Transverse colon (tissue), 4 donors: Measurements from ENCODE around the gene PBX1. TPM values are rescaled to one million over a fixed set of nuclear protein-coding genes. Genes with fewer than 3 reads are reported as not detected.

Source experiments
- DNase-seq: peaks from one replicate; pipeline ENCODE4 v3.0.0-alpha.2; 2019
- H3K27ac ChIP-seq, 4 donors: fragments of 200-600 bp; sonication (generic); 2 replicates each; pipeline ENCODE4 v1.5.1; 2016 to 2018; ENCODE audit warnings: inconsistent platforms in 4 of 4
- H3K27me3 ChIP-seq: fragments of 200-600 bp; sonication (generic); 2 replicates; pipeline ENCODE4 v1.5.1; 2017; ENCODE audit warnings: inconsistent platforms
- H3K36me3 ChIP-seq, 4 donors: fragments of 200-600 bp; sonication (generic); 2 replicates each; pipeline ENCODE4 v1.5.1; 2017 to 2019; ENCODE audit warnings: inconsistent platforms in 4 of 4
- H3K4me1 ChIP-seq, 4 donors: fragments of 200-600 bp; sonication (generic); 2 replicates each; pipeline ENCODE4 v1.5.1; 2017 to 2020; ENCODE audit warnings: inconsistent platforms in 4 of 4
- H3K4me3 ChIP-seq, 4 donors: fragments of 200-600 bp; sonication (generic); 1 replicate in 1 of 4; 2 replicates in 3 of 4; pipeline versions ENCODE4 v1.5.1 to v1.6.1; 2017 to 2019; ENCODE audit warnings: inconsistent platforms in 4 of 4
- H3K9me3 ChIP-seq, 2 donors: fragments of 200-600 bp; sonication (generic); 2 replicates each; pipeline ENCODE4 v1.5.1; 2017 to 2019; ENCODE audit warnings: inconsistent platforms in 2 of 2
- CTCF ChIP-seq, 5 experiments: fragments of 200-600 bp in 3 of 5; fragments of 450-650 bp in 2 of 5; sonication (generic) in 3 of 5; IDR thresholded peaks; 1 replicate in 2 of 5; 2 replicates in 3 of 5; pipeline ENCODE4 v1.5.1; 2016 to 2017; ENCODE audit warnings: antibody characterized with exemption in 5 of 5, inconsistent platforms in 3 of 5, mild to moderate bottlenecking in 2 of 5, moderate library complexity in 1 of 5
- EP300 ChIP-seq: sonication (generic); formaldehyde crosslinking; IDR thresholded peaks from one replicate; pipeline ENCODE4 v1.6.1; 2017; ENCODE audit warnings: antibody characterized with exemption, low read depth
- POLR2A ChIP-seq: fragments of 450-650 bp; IDR thresholded peaks from one replicate; pipeline ENCODE4 v1.6.1; 2016; ENCODE audit warnings: antibody characterized with exemption, mild to moderate bottlenecking, moderate library complexity
- POLR2AphosphoS5 ChIP-seq, 3 donors: sonication (generic); formaldehyde crosslinking; IDR thresholded peaks; one replicate each; pipeline ENCODE4 v1.6.1; 2016; ENCODE audit warnings: antibody characterized with exemption in 3 of 3
- WGBS, 2 donors: methylation state at CpG; one replicate each; pipeline ENCODE4 v1.1.5; 2018; ENCODE audit warnings: low coverage in 1 of 2; 5-methylcytosine and 5-hydroxymethylcytosine counted together
- in situ Hi-C, 4 donors: fragments of 200-750 bp; cut with MboI; loops; one replicate each; pipeline versions ENCODE4 v1.15.0 to v1.15.1; 2017; ENCODE audit warnings: low sequenced_read_pairs in 3 of 4, low pct_ligation_motif_present in 1 of 4, low pct_unique_long_range_greater_than_20kb in 1 of 4
- intact Hi-C: fragments of 100-400 bp; cut with DNase I; formaldehyde crosslinking; loops from one replicate; pipeline ENCODE4 v1.15.1; 2023; ENCODE audit warnings: low total_unique reads
- total RNA-seq, 4 donors: library from RNA; depleted of rRNA; stranded (reverse); fragments of >200 nt; gene quantifications; one replicate each; pipeline ENCODE4 v1.1.0, GENCODE V29; 2016

Gene PBX1
- total RNA-seq, 4 donors from 2014 or later: 46.8 to 77.2 (median 50.7) TPM

- WGBS, 2 donors: 93% methylated on average over 1 of the region's 1 CpG; no CpG with 5 or more reads in 1 of the 2 donors
- Histone ChIP-seq H3K27me3 (no peaks in the 10 kb centered on the region), H3K9me3 (no peaks in the 10 kb centered on the region), H3K36me3 (no peaks in the 10 kb centered on the region), H3K4me3 (no peak overlapping the region), H3K4me1 (peaks cover 8 to 54% (median 15%) of the 10 kb centered on the region in 4 donors), H3K27ac (no peak overlapping the region)
- intact Hi-C loops (no loop called here), in situ Hi-C loops (no loop called here)
- DNase-seq: no peak
- TF ChIP-seq POLR2A (no peak), POLR2AphosphoS5 (IDR thresholded peaks at IDR 0.05) (no peak), EP300 (no peak), CTCF (IDR thresholded peaks at IDR 0.05) (no peak)
These were observed 111.0 kb downstream of the PBX1 start for GRCh38 chr1:164670026-164670425.

- DNase-seq: no peak
- H3K9me3 ChIP-seq: no peaks in the 10 kb centered on the region
- intact Hi-C loops: no loop called here
- TF ChIP-seq POLR2AphosphoS5 (IDR thresholded peaks at IDR 0.05): no peak
- no peak for TF ChIP-seq POLR2A
- TF ChIP-seq EP300: no peak
- H3K27me3 ChIP-seq: no peaks in the 10 kb centered on the region
- in situ Hi-C loops: no loop called here
- H3K36me3 ChIP-seq: no peaks in the 10 kb centered on the region
- no peak overlapping the region for H3K27ac ChIP-seq
- peaks cover 11 to 61% (median 16%) of the 10 kb centered on the region in 4 donors for H3K4me1 ChIP-seq
- 81 to 90% methylated on average over 2 to 6 of the region's 6 CpGs for WGBS, 2 donors
- H3K4me3 ChIP-seq: no peak overlapping the region
These were observed 111.8 kb downstream of the PBX1 start for GRCh38 chr1:164670786-164671185.

- WGBS, 2 donors: 48 to 78% methylated on average over 3 to 7 of the region's 7 CpGs
- H3K4me3 ChIP-seq: no peak overlapping the region
- no peaks in the 10 kb centered on the region for H3K27me3 ChIP-seq
- H3K4me1 ChIP-seq: peaks cover 11 to 62% (median 16%) of the 10 kb centered on the region in 4 donors
- no peak for DNase-seq
- in situ Hi-C loops (no loop called here), intact Hi-C loops (no loop called here)
- no peaks in the 10 kb centered on the region for H3K9me3 ChIP-seq
- H3K27ac ChIP-seq: peak overlapping the region in 1 of 4 donors; percentile 4
- no peaks in the 10 kb centered on the region for H3K36me3 ChIP-seq
- TF ChIP-seq CTCF (IDR thresholded peaks at IDR 0.05) (no peak), POLR2AphosphoS5 (IDR thresholded peaks at IDR 0.05) (no peak), EP300 (no peak), POLR2A (no peak)
These were observed 112.5 kb downstream of the PBX1 start for GRCh38 chr1:164671323-164671965.

- H3K4me1 ChIP-seq: peaks cover 11 to 55% (median 16%) of the 10 kb centered on the region in 4 donors
- H3K27me3 ChIP-seq: no peaks in the 10 kb centered on the region
- H3K9me3 ChIP-seq: no peaks in the 10 kb centered on the region
- no peaks in the 10 kb centered on the region for H3K36me3 ChIP-seq
- DNase-seq: no peak
- TF ChIP-seq POLR2AphosphoS5 (IDR thresholded peaks at IDR 0.05): no peak
- no peak for TF ChIP-seq CTCF (IDR thresholded peaks at IDR 0.05)
- no peak for TF ChIP-seq EP300
- H3K4me3 ChIP-seq: no peak overlapping the region
- intact Hi-C loops (no loop called here), in situ Hi-C loops (no loop called here)
- H3K27ac ChIP-seq: peak overlapping the region in 2 of 4 donors; percentile 4 to 11
- 39 to 47% methylated on average over 3 to 7 of the region's 7 CpGs for WGBS, 2 donors
These were observed 113.1 kb downstream of the PBX1 start for GRCh38 chr1:164671966-164672571.
